Heart left ventricle (tissue), 16 donors: ENCODE data around the gene SPTBN4. TPM values are rescaled to one million over a fixed set of nuclear protein-coding genes. Genes with fewer than 3 reads are reported as not detected.
A peak's percentile ranks its signal among the peaks of the same experiment; 100 is the strongest.

Source experiments
- ATAC-seq, 4 donors: fragments of 200-7000 bp; cut with Tn5 transposase; one replicate each; pipeline ENCODE4 v1.9.1; 2020 to 2022; ENCODE audit warnings: moderate library complexity in 4 of 4, mild to moderate bottlenecking in 3 of 4, moderate number of reproducible peaks in 1 of 4
- DNase-seq, 5 donors: peaks; one replicate each; pipeline ENCODE4 v3.0.0-alpha.2; 2020
- H3K27ac ChIP-seq, 12 donors: fragments of 200-600 bp; sonication (generic) in 4 of 12; one replicate each; pipeline versions ENCODE4 v1.5.0 to v1.8.0; 2016 to 2022; ENCODE audit warnings: mild to moderate bottlenecking in 2 of 12
- H3K27me3 ChIP-seq, 9 donors: fragments of 200-600 bp; sonication (generic) in 2 of 9; one replicate each; pipeline versions ENCODE4 v1.5.1 to v1.8.0; 2016 to 2022; ENCODE audit warnings: mild to moderate bottlenecking in 3 of 9
- H3K36me3 ChIP-seq, 9 donors: fragments of 200-600 bp; sonication (generic) in 2 of 9; one replicate each; pipeline versions ENCODE4 v1.5.0 to v1.8.0; 2018 to 2022; ENCODE audit warnings: mild to moderate bottlenecking in 2 of 9
- H3K4me1 ChIP-seq, 12 donors: fragments of 200-600 bp; sonication (generic) in 4 of 12; one replicate each; pipeline versions ENCODE4 v1.5.0 to v1.8.0; 2016 to 2022; ENCODE audit warnings: mild to moderate bottlenecking in 3 of 12
- H3K4me3 ChIP-seq, 12 donors: fragments of 200-600 bp; sonication (generic) in 4 of 12; one replicate each; pipeline versions ENCODE4 v1.5.0 to v1.8.0; 2017 to 2022; ENCODE audit warnings: mild to moderate bottlenecking in 9 of 12, moderate library complexity in 4 of 12
- H3K9me3 ChIP-seq, 12 donors: fragments of 200-600 bp; sonication (generic) in 4 of 12; one replicate each; pipeline versions ENCODE4 v1.5.0 to v1.8.0; 2016 to 2022; ENCODE audit warnings: mild to moderate bottlenecking in 1 of 12
- CTCF ChIP-seq, 12 donors: fragments of 200-600 bp; sonication (generic) in 4 of 12; IDR thresholded peaks; one replicate each; pipeline versions ENCODE4 v1.5.0 to v1.8.0; 2018 to 2022; ENCODE audit warnings: antibody characterized with exemption in 12 of 12, mild to moderate bottlenecking in 5 of 12
- POLR2A ChIP-seq, 2 donors: fragments of 450-650 bp; IDR thresholded peaks; one replicate each; pipeline ENCODE4 v1.6.1; 2017; ENCODE audit warnings: antibody characterized with exemption in 2 of 2, mild to moderate bottlenecking in 2 of 2, moderate library complexity in 2 of 2
- whole genome bisulfite sequencing, 4 donors: extraction: QIAGEN DNeasy Blood & Tissue Kit in 2 of 4; methylation state at CpG; one replicate each; pipeline versions ENCODE4 v1.1.5 to v1.1.7; 2013 to 2018; 5-methylcytosine and 5-hydroxymethylcytosine counted together
- intact Hi-C, 10 donors: fragments of 100-400 bp; cut with DNase I; formaldehyde crosslinking; loops; one replicate each; pipeline versions ENCODE4 v1.11.1 to v1.14.2; 2022
- polyA plus RNA-seq, 2 donors: library from polyadenylated mRNA; stranded (reverse); fragments of 200-250 nt; gene quantifications; one replicate each; pipeline ENCODE4 v1.2.3, GENCODE V29; 2013
- total RNA-seq, 9 donors: library from RNA; depleted of rRNA in 2 of 9; stranded (reverse); fragments of >200 nt in 2 of 9; fragmentation: NEBNext Ultra II Directional in 3 of 9; extraction: Animal tissue kit (Norgen Biotek cat#: 25700) in 3 of 9; gene quantifications; one replicate each; pipeline versions ENCODE4 v1.1.0 to v1.2.4, GENCODE V29; 2016 to 2023
- donor health status: ischemic (EF 13 %, LVEDD 7.1; RV severe dilation, severe dysfunction).
- donor health status: healthy with polysubstance abuse.
- donor health status: DM: no; HTN: yes; CAD: no.
- donor health status: DM: no; HTN: no; CAD: no.
- donor health status: ischemic (EF 25% LVEDD 6.9; RV normal size, moderate dysfunction).
- donor health status: ischemic (EF 25% LVEDD 5.7; RV mildly dilated, moderate dysfunction).
- donor health status: healthy.
- donor health status: DM: yes; HTN: yes; CAD: no.
- donor health status: ischemic (EF 35%, LVEDD 5.7; RV mildly dilated, moderate dysfunction).
- donor health status: nonischemic (EF 11% LVEDD 7.7; RV severe dilation, severe dysfunction).
- donor health status: DM: yes; HTN: yes; CAD: no.
- donor health status: PGD.
- donor health status: ischemic (EF 29% LVEDD 5.4; RV normal size, mild dysfunction).
- donor health status: nonischemic (EF 23%, LVEDD 6.1; RV moderate dilation, normal function).

The SPTBN4 gene
- total and polyA plus RNA-seq, 11 donors: 1.9 to 8.7 (median 4.2) TPM

- no peaks in the 10 kb centered on the region for H3K36me3 ChIP-seq
- peaks cover 0 to 15% (median 8%) of the 10 kb centered on the region in 12 donors for H3K4me1 ChIP-seq
- H3K27me3 ChIP-seq: peaks cover 0 to 11% (median 0%) of the 10 kb centered on the region in 9 donors
- WGBS, 4 donors: 3 to 24% (median 5%) methylated on average over 5 to 75 of the region's 75 CpGs
- H3K27ac ChIP-seq: no peak overlapping the region
- intact Hi-C loops: loop anchor here in 3 of 10 donors (5.0 to 10.0 kb wide), 3 partner anchors 47 to 225 kb away; partner anchors contain the start of gene SHKBP1 (in 1 of the 3)
- ATAC-seq (no peak), DNase-seq (peak in 1 of 5 donors; percentile 23)
- TF ChIP-seq CTCF (IDR thresholded peaks at IDR 0.05) (peak in 3 of 12 donors; percentile 21 to 37 (median 35)), POLR2A (IDR thresholded peaks at IDR 0.05) (no peak)
- H3K4me3 ChIP-seq: peak overlapping the region in 3 of 12 donors; percentile 28 to 59 (median 41)
- peaks cover 0 to 4% (median 0%) of the 10 kb centered on the region in 12 donors for H3K9me3 ChIP-seq
Measured at GRCh38 chr19:40530091-40530901, 63.5 kb downstream of the SPTBN4 start.

- intact Hi-C loops: loop anchor here in 3 of 10 donors (5.0 to 10.0 kb wide), 3 partner anchors 44 to 229 kb away; partner anchors contain the start of gene SHKBP1 (in 1 of the 3)
- 77 to 91% (median 79%) methylated on average over 2 of the region's 2 CpGs for WGBS, 4 donors
- Histone ChIP-seq H3K4me1 (peaks cover 0 to 15% (median 8%) of the 10 kb centered on the region in 12 donors), H3K27ac (no peak overlapping the region), H3K9me3 (peaks cover 0 to 4% (median 0%) of the 10 kb centered on the region in 12 donors), H3K27me3 (peaks cover 0 to 11% (median 0%) of the 10 kb centered on the region in 9 donors), H3K36me3 (no peaks in the 10 kb centered on the region), H3K4me3 (no peak overlapping the region)
- no peak for ATAC-seq
- no peak for DNase-seq
- no peak for TF ChIP-seq POLR2A (IDR thresholded peaks at IDR 0.05)
- no peak for TF ChIP-seq CTCF (IDR thresholded peaks at IDR 0.05)
Measured at GRCh38 chr19:40533508-40533907, 66.7 kb downstream of the SPTBN4 start.

DNA sequence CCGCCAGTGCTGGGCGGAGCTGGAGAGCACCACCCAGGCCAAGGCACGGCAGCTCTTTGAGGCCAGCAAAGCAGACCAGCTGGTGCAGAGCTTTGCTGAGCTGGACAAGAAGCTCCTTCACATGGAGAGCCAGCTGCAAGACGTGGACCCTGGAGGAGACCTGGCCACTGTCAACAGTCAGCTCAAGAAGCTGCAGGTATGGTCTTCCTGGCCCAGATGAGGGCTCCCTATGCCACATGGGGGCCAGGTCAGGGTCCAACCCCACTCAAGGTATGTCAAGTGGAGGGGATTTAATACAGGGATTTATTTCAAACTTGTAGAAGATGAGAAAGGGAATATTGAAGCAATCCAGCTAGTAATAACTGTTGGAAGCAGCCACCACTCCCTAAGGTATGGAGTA, 67.3 kb downstream of the SPTBN4 start:
- TF ChIP-seq POLR2A (IDR thresholded peaks at IDR 0.05) (no peak), CTCF (IDR thresholded peaks at IDR 0.05) (no peak)
- intact Hi-C loops: loop anchor here in 3 of 10 donors (5.0 to 10.0 kb wide), 3 partner anchors 43 to 229 kb away; partner anchors contain the start of gene SHKBP1 (in 1 of the 3)

GRCh38 chr19:40539070-40539469, 72.3 kb downstream of the SPTBN4 start:
- H3K4me3 ChIP-seq: no peak overlapping the region
- H3K4me1 ChIP-seq: peaks cover 0 to 19% (median 7%) of the 10 kb centered on the region in 12 donors
- no peaks in the 10 kb centered on the region for H3K36me3 ChIP-seq
- peaks cover 0 to 1% (median 0%) of the 10 kb centered on the region in 9 donors for H3K27me3 ChIP-seq
- intact Hi-C loops: loop anchor here in 1 of 10 donors (10.0 kb wide), 1 partner anchor 234 kb away; no protein-coding TSS in a partner anchor
- no peak for ATAC-seq
- TF ChIP-seq POLR2A (IDR thresholded peaks at IDR 0.05) (no peak), CTCF (IDR thresholded peaks at IDR 0.05) (no peak)
- DNase-seq: no peak
- WGBS, 4 donors: 64 to 84% (median 75%) methylated on average over 4 of the region's 4 CpGs
- H3K27ac ChIP-seq: no peak overlapping the region
- H3K9me3 ChIP-seq: peaks cover 0 to 2% (median 0%) of the 10 kb centered on the region in 12 donors

More for the DNA sequence above, 67.3 kb downstream of the SPTBN4 start:
- DNase-seq: no peak
- H3K9me3 ChIP-seq: peaks cover 0 to 4% (median 0%) of the 10 kb centered on the region in 12 donors
- H3K36me3 ChIP-seq: no peaks in the 10 kb centered on the region
- no peak for ATAC-seq
- H3K4me1 ChIP-seq: peaks cover 0 to 15% (median 8%) of the 10 kb centered on the region in 12 donors
- H3K27ac ChIP-seq: no peak overlapping the region
- H3K4me3 ChIP-seq: no peak overlapping the region
- WGBS, 4 donors: 82 to 84% (median 84%) methylated on average over 4 of the region's 4 CpGs
- peaks cover 0 to 11% (median 0%) of the 10 kb centered on the region in 9 donors for H3K27me3 ChIP-seq
